Glomerular visceral epithelial cell (primary cell): ENCODE measurements around the gene SIGLEC10.
"Not testable (repeated sequence)": the region's sequence is repeated elsewhere in the genome, so short reads cannot be mapped to it uniquely, and the experiment has no call there.

ENCODE experiments used
- DNase-seq: peaks from one replicate; pipeline ENCODE4 v3.0.0-alpha.2; 2016; ENCODE audit errors: extremely low spot score

The SIGLEC10 gene

GRCh38 chr19:51439021-51439465 lies 21.6 kb upstream of the SIGLEC10 start:
- DNase-seq: no peak

DNA sequence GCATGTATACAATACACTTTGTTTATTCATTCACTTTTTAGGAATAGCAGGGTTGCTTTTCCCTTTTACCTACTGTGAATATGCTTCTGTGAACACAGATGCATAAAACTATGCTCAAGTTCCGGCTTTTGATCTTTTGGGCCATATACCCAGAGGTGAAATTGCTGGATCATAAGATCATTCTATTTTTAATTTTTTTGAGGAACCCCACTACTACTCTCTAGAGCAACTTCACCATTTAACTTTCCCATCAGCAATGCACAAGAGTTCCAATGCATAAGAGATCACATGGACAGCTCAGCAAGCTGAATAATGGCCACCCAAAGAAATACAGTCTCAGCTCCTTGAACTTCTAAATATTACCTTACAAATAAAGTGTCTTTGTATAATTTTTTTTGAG lies 17.0 kb upstream of the SIGLEC10 start:
- no peak for DNase-seq

DNA sequence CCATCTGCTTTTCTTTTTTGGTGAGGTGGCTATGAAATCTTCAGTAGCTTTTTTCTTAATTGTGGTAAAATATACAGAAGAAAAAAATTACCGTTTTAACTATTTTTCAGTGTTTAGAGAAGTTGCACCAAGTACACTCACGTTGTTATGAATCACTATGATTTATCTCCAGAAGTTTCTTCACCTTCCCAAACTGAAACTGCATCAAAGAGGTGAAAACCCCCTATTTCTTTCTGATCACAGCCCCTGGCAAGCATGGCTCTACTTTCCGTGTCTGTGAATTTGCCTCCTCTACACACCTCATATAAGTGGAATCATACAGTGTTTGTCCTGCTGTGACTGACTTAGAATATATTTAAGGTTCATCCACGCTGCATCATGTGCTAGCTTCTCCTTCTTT lies 15.6 kb upstream of the SIGLEC10 start:
- DNase-seq: no peak

DNA sequence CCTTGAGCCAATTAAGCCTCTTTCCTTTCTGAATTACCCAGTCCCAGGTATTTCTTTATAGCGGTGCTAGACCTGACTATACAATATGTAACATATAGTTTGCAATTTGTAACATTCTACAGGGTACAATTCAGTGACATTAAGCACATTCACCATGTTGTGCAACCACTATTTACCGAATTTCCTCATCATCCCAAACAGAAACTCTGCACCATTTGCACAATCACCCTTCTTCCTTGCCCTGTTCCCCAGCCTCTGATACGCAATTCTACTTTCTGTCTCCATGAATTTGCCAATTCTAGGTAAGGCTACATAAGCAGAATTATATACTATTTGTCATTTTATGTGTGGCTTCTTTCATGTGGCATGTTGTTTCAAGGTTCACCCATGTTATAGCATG lies 13.7 kb upstream of the SIGLEC10 start:
- no peak for DNase-seq

DNA sequence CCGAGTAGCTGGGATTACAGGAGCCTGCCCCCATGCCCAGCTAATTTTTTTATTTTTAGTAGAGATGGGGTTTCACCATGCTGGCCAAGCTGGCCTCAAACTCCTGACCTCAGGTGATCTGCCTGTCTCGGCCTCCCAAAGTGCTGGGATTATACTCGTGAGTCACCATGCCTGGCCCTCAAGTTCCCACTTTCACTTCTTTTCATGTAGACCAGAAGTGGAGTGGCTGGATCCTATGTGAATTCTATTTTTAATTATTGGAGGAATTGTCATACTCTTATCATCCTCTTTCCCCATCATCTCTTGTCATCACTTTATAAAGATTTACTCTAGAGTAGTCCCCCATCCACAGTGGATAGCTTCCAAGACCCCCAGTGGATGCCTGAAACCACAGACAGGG lies 12.8 kb upstream of the SIGLEC10 start:
- no peak for DNase-seq

GRCh38 chr19:51427201-51427600 lies 9.8 kb upstream of the SIGLEC10 start:
- no peak for DNase-seq

DNA sequence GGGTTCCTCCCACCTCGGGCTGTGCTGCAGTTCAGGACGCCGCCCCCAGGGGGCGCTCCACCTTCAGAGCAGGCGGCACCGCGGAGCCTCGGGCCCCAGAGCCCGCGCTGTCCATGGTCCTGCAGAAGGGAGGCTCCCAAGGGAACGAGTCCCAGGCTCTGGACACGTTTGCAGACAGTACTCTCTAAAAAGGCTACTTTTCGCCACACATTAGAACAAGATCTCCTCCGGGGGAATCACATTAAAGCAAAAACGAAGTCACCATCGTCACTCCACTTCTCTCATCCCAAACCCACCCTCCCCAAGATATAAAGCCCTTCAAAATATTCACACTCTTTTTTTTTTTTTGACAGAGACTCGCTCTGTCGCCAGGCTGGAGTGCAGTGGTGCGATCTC lies 4.6 kb upstream of the SIGLEC10 start:
- DNase-seq: peak; percentile 81

DNA sequence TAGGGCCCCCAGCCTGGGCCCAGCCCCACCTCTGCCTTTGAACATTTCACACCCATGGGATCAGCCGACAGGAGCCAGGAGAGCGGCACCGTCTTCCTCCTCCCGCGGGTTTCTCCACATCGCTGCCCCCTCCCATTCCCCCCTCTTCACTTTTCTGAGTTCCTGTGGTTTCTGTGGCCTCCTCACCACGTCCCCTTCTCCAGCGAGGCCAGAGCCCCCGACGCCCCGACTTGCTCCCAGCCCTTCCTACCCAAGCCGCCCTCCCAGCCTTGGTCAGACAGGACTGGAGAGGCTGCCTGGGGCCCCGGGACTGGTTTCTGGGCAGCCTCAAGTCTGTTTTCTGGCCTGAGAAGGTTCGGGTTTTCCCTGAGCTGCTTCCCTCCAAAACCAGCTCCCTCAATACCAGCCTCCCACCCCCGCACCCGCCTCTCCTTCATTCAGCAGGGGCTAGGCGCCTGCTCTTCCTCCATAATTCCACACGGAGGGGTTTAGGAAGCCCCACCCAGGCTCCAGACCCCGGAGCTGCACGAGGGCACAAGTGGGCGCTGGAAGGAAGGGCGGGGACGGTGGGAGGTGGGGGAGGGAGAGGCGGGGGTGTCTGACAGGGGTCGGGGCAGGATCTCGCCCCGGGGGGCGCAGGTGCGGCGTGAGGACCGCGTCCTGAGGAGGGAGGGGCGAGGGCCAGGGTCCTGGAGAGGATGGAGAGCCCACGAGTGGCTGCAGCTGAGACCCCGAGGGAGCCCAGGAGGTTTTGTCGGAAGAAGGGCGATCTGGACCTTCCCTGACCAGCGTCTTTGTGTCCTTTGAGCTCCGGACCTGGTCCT lies 4.0 kb upstream of the SIGLEC10 start:
- no peak for DNase-seq

- DNase-seq: not testable (repeated sequence)
Observed at GRCh38 chr19:51420511-51420910, 3.1 kb upstream of the SIGLEC10 start.

DNA sequence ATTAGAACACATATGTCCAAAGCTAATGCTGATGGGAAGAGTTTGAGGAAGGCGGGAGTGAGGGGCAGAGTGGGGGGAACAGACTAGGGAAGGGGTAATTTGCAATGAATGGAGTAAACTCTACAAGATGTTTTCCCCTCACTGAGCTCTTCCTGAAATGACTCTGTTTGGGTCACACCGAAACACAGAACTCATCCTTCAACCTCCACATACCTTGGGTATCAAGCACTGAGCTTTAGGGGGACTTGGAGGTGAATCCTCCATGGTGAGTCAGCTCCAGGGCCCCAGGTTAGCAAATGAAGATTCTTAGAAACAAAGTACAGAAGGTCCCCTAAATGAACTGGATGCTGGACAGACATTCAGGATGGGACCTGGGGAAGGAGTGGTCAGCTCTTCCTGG lies 1.3 kb upstream of the SIGLEC10 start:
- DNase-seq: no peak

DNA sequence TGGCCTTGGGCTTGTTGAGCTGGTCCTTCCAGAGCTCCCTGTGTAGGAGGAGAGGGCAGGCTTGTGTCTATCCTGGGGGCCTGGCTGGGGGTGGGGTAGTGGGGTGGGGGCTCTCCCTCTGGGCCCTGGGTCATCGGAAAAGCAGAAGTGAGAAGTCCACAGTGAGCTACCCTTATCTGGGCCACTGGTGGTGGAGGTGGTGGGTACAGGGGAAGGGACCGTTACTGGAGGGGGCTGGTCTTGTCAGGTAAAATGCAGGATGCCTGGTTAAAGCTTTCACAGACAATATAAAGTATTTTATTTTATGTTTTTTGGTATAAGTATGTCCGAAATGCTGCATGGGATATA lies 342 bp upstream of the SIGLEC10 start:
- no peak for DNase-seq

GRCh38 chr19:51416422-51416821 lies 1.0 kb downstream of the SIGLEC10 start:
- not testable (repeated sequence) for DNase-seq

DNA sequence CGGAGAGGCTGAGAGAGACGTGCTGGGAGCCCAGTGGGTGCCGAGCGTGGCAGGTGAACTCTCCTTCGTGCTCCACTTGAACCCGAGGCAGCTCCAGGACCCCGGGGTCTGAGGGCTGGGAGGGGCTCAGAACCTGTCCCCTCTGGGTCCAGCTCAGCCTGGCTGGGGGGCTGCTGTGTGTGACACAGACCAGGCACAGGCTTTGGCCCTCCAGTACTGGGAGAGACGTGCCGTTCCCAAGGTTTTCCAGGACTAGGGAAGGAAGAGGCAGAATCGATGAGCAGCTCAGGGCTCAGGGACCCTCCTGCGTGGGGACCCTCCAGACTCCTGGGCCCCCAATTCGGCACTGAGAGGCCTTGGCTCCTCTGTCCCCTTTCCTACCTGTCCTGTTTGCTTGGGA lies 2.3 kb downstream of the SIGLEC10 start:
- no peak for DNase-seq

DNA sequence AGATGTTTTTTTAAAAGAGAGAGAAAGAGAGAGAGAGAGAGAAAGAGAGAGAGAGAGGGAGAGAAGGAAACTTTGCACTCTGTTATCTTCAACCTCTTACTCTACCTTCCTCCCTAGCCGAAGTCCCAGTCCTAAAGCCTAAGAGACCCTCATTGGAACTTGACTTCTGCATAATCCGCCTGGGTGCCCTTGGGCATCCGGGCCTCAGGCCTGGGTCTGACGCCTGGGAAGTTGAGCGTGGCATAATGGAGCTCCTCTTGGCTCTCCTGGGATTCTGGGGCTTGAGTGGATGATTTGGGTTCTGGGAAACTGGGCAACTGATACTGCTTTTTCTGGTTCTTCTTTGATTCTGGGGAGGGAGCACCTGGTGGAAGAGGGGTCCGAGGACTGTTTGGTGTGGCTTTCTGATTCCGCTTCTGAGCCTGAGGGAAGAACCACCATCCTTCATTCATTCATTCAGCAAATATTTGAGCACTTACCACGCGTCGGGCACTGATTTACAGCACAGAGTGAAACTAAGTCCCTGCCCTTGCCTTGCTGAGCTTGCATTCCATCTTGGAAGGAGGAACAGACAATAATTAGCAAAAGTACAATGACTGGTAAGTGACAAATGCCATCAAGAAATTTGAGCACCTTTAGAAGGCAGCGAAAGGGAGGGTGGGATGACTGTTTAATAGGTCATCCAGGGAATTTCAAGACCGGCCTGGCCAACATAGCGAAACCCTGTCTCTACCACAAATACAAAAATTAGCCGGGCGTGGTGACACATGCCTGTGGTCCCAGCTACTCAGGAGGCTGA lies 6.3 kb downstream of the SIGLEC10 start:
- DNase-seq: no peak

- DNase-seq: peak; percentile 37
Observed at GRCh38 chr19:51407511-51408131, 9.8 kb downstream of the SIGLEC10 start.

- no peak for DNase-seq
Observed at GRCh38 chr19:51402117-51402516, 15.3 kb downstream of the SIGLEC10 start.

GRCh38 chr19:51399936-51400335 lies 17.5 kb downstream of the SIGLEC10 start:
- not testable (repeated sequence) for DNase-seq

DNA sequence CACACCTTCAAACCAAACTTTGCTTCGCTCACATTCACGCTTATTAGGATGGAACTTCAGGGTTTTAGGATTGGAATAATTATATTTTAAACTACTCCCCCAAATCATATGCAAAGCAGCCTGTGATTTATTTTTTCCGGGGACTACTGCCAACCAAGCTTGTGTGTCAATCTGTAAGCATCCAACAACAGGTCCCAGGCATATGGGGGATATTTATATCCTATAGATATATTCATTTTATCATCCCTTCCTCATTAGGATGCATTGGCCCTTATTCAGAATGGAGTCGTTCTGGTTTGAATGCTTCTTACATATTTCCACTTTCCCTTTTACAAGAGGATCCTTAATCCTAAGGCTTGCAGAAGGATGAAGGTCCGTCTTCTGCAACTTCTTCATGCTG lies 18.2 kb downstream of the SIGLEC10 start:
- DNase-seq: no peak

- DNase-seq: no peak
Observed at GRCh38 chr19:51398096-51398704, 19.2 kb downstream of the SIGLEC10 start.

DNA sequence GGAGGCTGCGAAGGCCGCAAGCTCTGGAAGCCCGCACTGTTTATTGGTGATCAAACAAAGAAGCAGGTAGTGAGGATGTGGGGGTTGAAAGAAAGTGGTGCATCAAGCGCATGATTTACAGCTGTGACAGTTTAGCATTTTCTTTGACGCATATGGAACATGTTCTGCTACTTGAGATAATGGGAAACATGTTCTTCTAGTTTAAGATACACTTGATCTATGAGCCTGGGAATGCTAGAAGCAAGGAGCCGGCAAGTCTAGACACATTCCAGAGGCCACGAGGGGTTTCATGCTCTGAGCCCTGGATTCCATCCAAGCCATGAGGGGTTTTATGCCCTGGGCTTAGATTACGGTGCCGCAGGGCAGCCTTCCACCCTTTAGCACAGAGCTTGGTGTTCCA lies 20.0 kb downstream of the SIGLEC10 start:
- not testable (repeated sequence) for DNase-seq

DNA sequence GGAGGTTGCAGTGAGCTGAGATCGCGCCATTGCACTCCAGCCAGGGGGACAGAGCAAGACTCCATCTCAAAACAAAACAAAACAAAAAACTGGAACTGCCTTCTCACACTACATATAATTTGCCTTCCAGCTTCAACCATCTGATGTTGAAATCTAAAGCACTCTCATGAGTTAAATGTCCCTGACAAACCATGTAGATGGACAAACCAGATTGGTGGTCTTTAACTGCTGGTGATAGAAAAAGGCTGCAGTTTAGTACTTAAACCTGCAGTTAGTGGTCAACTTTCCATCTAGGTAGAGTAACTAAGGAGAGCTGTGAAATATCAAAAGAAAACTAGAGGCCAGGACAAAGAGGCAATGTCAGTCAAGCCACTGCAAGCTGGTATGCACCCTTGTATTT lies 21.3 kb downstream of the SIGLEC10 start:
- DNase-seq: no peak
